HepG2 (cell line): ENCODE data around the gene LBX2. TPM values are rescaled to one million over a fixed set of nuclear protein-coding genes. Genes with fewer than 3 reads are reported as not detected.

Experiments
- AGO1 ChIP-seq: fragments of 200-400 bp; formaldehyde crosslinking; IDR thresholded peaks from 2 replicates; pipeline ENCODE4 v1.6.1; 2017; ENCODE audit warnings: mild to moderate bottlenecking, low read depth, low read length, moderate library complexity; ENCODE audit not compliant: poor library complexity, severe bottlenecking
- AGO2 ChIP-seq: fragments of 200-400 bp; formaldehyde crosslinking; optimal IDR thresholded peaks from 2 replicates; pipeline ENCODE3; 2017; ENCODE audit warnings: mild to moderate bottlenecking, low read depth, low read length, moderate library complexity
- BRCA1 ChIP-seq: sonication (generic); formaldehyde crosslinking; IDR thresholded peaks from 2 replicates; pipeline ENCODE4 v1.4.0; 2020; ENCODE audit warnings: missing genetic modification reagents
- FOXA1 ChIP-seq, 2 experiments: fragments of 450-650 bp in 1 of 2; sonication (generic) in 1 of 2; formaldehyde crosslinking in 1 of 2; IDR thresholded peaks; 2 replicates each; pipeline versions ENCODE4 v1.4.0 to v1.6.1; 2016 to 2020; ENCODE audit warnings: missing genetic modification reagents in 1 of 2
- HNF1A ChIP-seq, 2 experiments: sonication (generic) in 1 of 2; formaldehyde crosslinking in 1 of 2; IDR thresholded peaks; 2 replicates each; pipeline versions ENCODE4 v1.4.0 to v1.6.1; 2016 to 2020; ENCODE audit warnings: borderline replicate concordance in 1 of 2, low read depth in 1 of 2, mild to moderate bottlenecking in 1 of 2, missing genetic modification reagents in 1 of 2
- HOMEZ ChIP-seq: IDR thresholded peaks from 2 replicates; pipeline ENCODE4 v1.6.1; 2016; ENCODE audit warnings: low read depth
- MED1 ChIP-seq: sonication (generic); formaldehyde crosslinking; IDR thresholded peaks from 2 replicates; pipeline ENCODE4 v1.4.0; 2020; ENCODE audit warnings: missing genetic modification reagents
- NR0B2 ChIP-seq: sonication (generic); formaldehyde crosslinking; IDR thresholded peaks from 2 replicates; pipeline ENCODE4 v1.4.0; 2020; ENCODE audit warnings: mild to moderate bottlenecking, missing genetic modification reagents
- SSRP1 ChIP-seq: IDR thresholded peaks from 2 replicates; pipeline ENCODE4 v1.6.1; 2016; ENCODE audit warnings: control low read depth
- THRA ChIP-seq: sonication (generic); formaldehyde crosslinking; IDR thresholded peaks from 2 replicates; pipeline ENCODE4 v1.4.0; 2020; ENCODE audit warnings: missing genetic modification reagents, borderline replicate concordance
- TRAFD1 ChIP-seq: sonication (generic); formaldehyde crosslinking; IDR thresholded peaks from 2 replicates; pipeline ENCODE4 v1.5.1; 2020; ENCODE audit warnings: missing genetic modification reagents, mild to moderate bottlenecking, borderline replicate concordance
- TSC22D2 ChIP-seq: sonication (generic); formaldehyde crosslinking; IDR thresholded peaks from 2 replicates; pipeline ENCODE4 v1.5.1; 2020; ENCODE audit warnings: missing genetic modification reagents, mild to moderate bottlenecking, borderline replicate concordance
- ZNF335 ChIP-seq: sonication (generic); formaldehyde crosslinking; IDR thresholded peaks from 2 replicates; pipeline ENCODE4 v1.4.0; 2020; ENCODE audit warnings: missing genetic modification reagents
- ZNF33A ChIP-seq: sonication (generic); formaldehyde crosslinking; IDR thresholded peaks from 2 replicates; pipeline ENCODE4 v1.5.1; 2020; ENCODE audit warnings: missing genetic modification reagents, mild to moderate bottlenecking, moderate library complexity, borderline replicate concordance
- ZNF607 ChIP-seq: sonication (generic); formaldehyde crosslinking; IDR thresholded peaks from 2 replicates; pipeline ENCODE4 v1.5.1; 2020; ENCODE audit warnings: missing genetic modification reagents, mild to moderate bottlenecking, borderline replicate concordance
- ZNF670 ChIP-seq: sonication (generic); formaldehyde crosslinking; IDR thresholded peaks from 2 replicates; pipeline ENCODE4 v1.8.0; 2022; ENCODE audit warnings: mild to moderate bottlenecking, missing genetic modification reagents, borderline replicate concordance
- polyA plus RNA-seq, 8 experiments: library from polyadenylated mRNA; depleted of rRNA in 3 of 8; stranded (reverse) in 7 of 8; unstranded in 1 of 8; fragments of >200 nt; fragmentation: Illumina TruSeq in 4 of 8; extraction: Trizol in 4 of 8; gene quantifications; 2 replicates each; pipeline versions ENCODE4 v1.2.1 to v1.2.3, GENCODE V29; 2011 to 2016; ENCODE audit warnings: low read depth in 4 of 8, missing spikeins in 1 of 8, mixed read lengths in 1 of 8; ENCODE audit not compliant: insufficient read depth in 1 of 8
- total RNA-seq, 5 experiments: library from RNA; depleted of rRNA; stranded (reverse); fragments of >200 nt; fragmentation: Illumina TruSeq; extraction: Trizol; gene quantifications; 2 replicates each; pipeline ENCODE4 v1.2.3, GENCODE V29; 2016; ENCODE audit warnings: low read depth in 1 of 5

Gene LBX2
- total and polyA plus RNA-seq, 2 of the 13 experiments (the other 11 are each of a cell fraction or from before 2014, with no cell fraction given), result 6.4 to 8.1 TPM

GRCh38 chr2:74525717-74526648 is 26.6 kb upstream of the LBX2 start, which contains the start of gene DQX1 (continued):
- no peak for TF ChIP-seq NR0B2 (CRISPR knock-in tag)
- TF ChIP-seq ZNF335 (CRISPR knock-in tag), result peak; percentile 79; the same call in 1 of the 2 replicates
- TF ChIP-seq BRCA1 (CRISPR knock-in tag), result no peak
- peak; percentile 91 for TF ChIP-seq THRA (CRISPR knock-in tag)
- peak; percentile 87 for TF ChIP-seq MED1
- TF ChIP-seq ZNF33A (CRISPR knock-in tag), result no peak
- 0 out of 2 replicates have a peak, but pooled peaks have one; percentile 82 for TF ChIP-seq TSC22D2 (CRISPR knock-in tag)
- TF ChIP-seq AGO1, result no peak
- peak; percentile 87 for TF ChIP-seq HOMEZ (CRISPR knock-in tag)
- TF ChIP-seq FOXA1 (IDR thresholded peaks at IDR 0.05), result no peak
- peak; percentile 44 for TF ChIP-seq FOXA1 (CRISPR knock-in tag; IDR thresholded peaks at IDR 0.05)
- peak; percentile 41; the same call in 1 of the 2 replicates for TF ChIP-seq ZNF670
- TF ChIP-seq HNF1A (IDR thresholded peaks at IDR 0.05; ENCODE audit: low read depth), result 0 out of 2 replicates have a peak, but pooled peaks have one; percentile 21
- no peak for TF ChIP-seq HNF1A (CRISPR knock-in tag; IDR thresholded peaks at IDR 0.05; ENCODE audit: borderline replicate concordance)
- TF ChIP-seq TRAFD1 (CRISPR knock-in tag), result no peak
- TF ChIP-seq SSRP1, result peak; percentile 65; the same call in 1 of the 2 replicates
- 0 out of 2 replicates have a peak, but pooled peaks have one; percentile 33 for TF ChIP-seq ZNF607 (CRISPR knock-in tag)
- TF ChIP-seq AGO2, result peak; percentile 40
